Neural cell (in vitro differentiated cells): Measurements from ENCODE around the gene DOCK8. TPM values are rescaled to one million over a fixed set of nuclear protein-coding genes. Genes with fewer than 3 reads are reported as not detected.

ENCODE experiments used
- H2AFZ ChIP-seq: fragments of 200-600, 300-800 bp; sonication (generic), shearing (Covaris generic); 2 replicates; pipeline ENCODE4 v1.6.0; 2014; ENCODE audit warnings: low read depth, mild to moderate bottlenecking, antibody characterized with exemption, low read length, moderate library complexity
- H3F3A ChIP-seq: fragments of 200-600 bp; shearing (Covaris generic); 2 replicates; pipeline ENCODE4 v1.6.1; 2016; ENCODE audit warnings: mild to moderate bottlenecking, moderate library complexity, mixed read lengths, antibody characterized with exemption, low read length; ENCODE audit not compliant: insufficient read depth, poor library complexity, severe bottlenecking
- H3K27ac ChIP-seq: fragments of 200-600, 300-800 bp; sonication (generic), shearing (Covaris generic); 2 replicates; pipeline ENCODE4 v1.5.1; 2014; ENCODE audit warnings: mild to moderate bottlenecking, low read length, moderate library complexity
- H3K27me3 ChIP-seq: fragments of 300-800, 200-600 bp; sonication (generic), shearing (Covaris generic); 2 replicates; pipeline ENCODE4 v1.6.0; 2014; ENCODE audit warnings: mild to moderate bottlenecking, low read depth, low read length, moderate library complexity; ENCODE audit not compliant: insufficient read depth
- H3K36me3 ChIP-seq: fragments of 300-800, 200-600 bp; sonication (generic), shearing (Covaris generic); 2 replicates; pipeline ENCODE4 v1.5.1; 2014; ENCODE audit warnings: mild to moderate bottlenecking, antibody characterized with exemption, low read length, moderate library complexity; ENCODE audit not compliant: insufficient read depth
- H3K4me2 ChIP-seq: fragments of 300-800, 200-600 bp; sonication (generic), shearing (Covaris generic); 2 replicates; pipeline ENCODE4 v1.6.0; 2014; ENCODE audit warnings: mild to moderate bottlenecking, low read length
- H3K4me3 ChIP-seq: fragments of 300-800, 200-600 bp; sonication (generic), shearing (Covaris generic); 2 replicates; pipeline ENCODE4 v1.5.1; 2014; ENCODE audit warnings: mild to moderate bottlenecking, low read length, moderate library complexity
- H3K79me2 ChIP-seq: fragments of 200-600 bp; shearing (Covaris generic); replicated peaks from 2 replicates; pipeline ENCODE4 v1.6.0; 2014; ENCODE audit warnings: mild to moderate bottlenecking, low read length, moderate library complexity; ENCODE audit not compliant: insufficient read depth
- H3K9ac ChIP-seq: fragments of 300-800, 200-600 bp; sonication (generic), shearing (Covaris generic); 2 replicates; pipeline ENCODE4 v1.6.1; 2016; ENCODE audit warnings: mild to moderate bottlenecking, low read length, mixed read lengths
- H3K9me2 ChIP-seq: fragments of 200-600 bp; shearing (Covaris generic); 2 replicates; pipeline ENCODE4 v1.6.1; 2016; ENCODE audit warnings: mild to moderate bottlenecking, low read length, mixed read lengths; ENCODE audit not compliant: insufficient read depth
- H3K9me3 ChIP-seq: fragments of 200-600, 300-800 bp; sonication (generic), shearing (Covaris generic); 2 replicates; pipeline ENCODE4 v1.6.1; 2016; ENCODE audit warnings: mild to moderate bottlenecking, mixed run types, low read length, moderate library complexity, mixed read lengths
- H4K20me1 ChIP-seq: fragments of 200-600 bp; shearing (Covaris generic); 2 replicates; pipeline ENCODE4 v1.6.1; 2016; ENCODE audit warnings: mild to moderate bottlenecking, mixed run types; ENCODE audit not compliant: insufficient read depth
- CTCF ChIP-seq: fragments of 450-650 bp; IDR thresholded peaks from 2 replicates; pipeline ENCODE4 v1.5.1; 2014; ENCODE audit warnings: antibody characterized with exemption, mild to moderate bottlenecking, moderate library complexity; ENCODE audit not compliant: poor library complexity, severe bottlenecking
- EP300 ChIP-seq: fragments of 450-650 bp; conservative IDR thresholded peaks from 2 replicates; pipeline ENCODE4 v1.6.1; 2014; ENCODE audit warnings: antibody characterized with exemption, mild to moderate bottlenecking, moderate library complexity; ENCODE audit not compliant: poor library complexity, severe bottlenecking
- EZH2 ChIP-seq: fragments of 200-600, 300-800 bp; shearing (Covaris generic), sonication (generic); IDR thresholded peaks from 2 replicates; pipeline ENCODE4 v1.6.1; 2014; ENCODE audit warnings: antibody characterized with exemption, low read length, borderline replicate concordance, mild to moderate bottlenecking; ENCODE audit not compliant: insufficient read depth, poor library complexity, severe bottlenecking
- MXI1 ChIP-seq: fragments of 450-650 bp; conservative IDR thresholded peaks from 2 replicates; pipeline ENCODE4 v1.6.1; 2014; ENCODE audit warnings: antibody characterized with exemption, mild to moderate bottlenecking; ENCODE audit not compliant: poor library complexity, severe bottlenecking
- POLR2AphosphoS5 ChIP-seq: IDR thresholded peaks from 2 replicates; pipeline ENCODE4 v1.6.1; 2012
- RAD21 ChIP-seq: fragments of 450-650 bp; conservative IDR thresholded peaks from 2 replicates; pipeline ENCODE4 v1.6.1; 2014; ENCODE audit warnings: antibody characterized with exemption, mild to moderate bottlenecking, moderate library complexity
- REST ChIP-seq: IDR thresholded peaks from 2 replicates; pipeline ENCODE4 v1.6.1; 2012; ENCODE audit warnings: borderline replicate concordance
- SMC3 ChIP-seq: fragments of 450-650 bp; conservative IDR thresholded peaks from 2 replicates; pipeline ENCODE4 v1.6.1; 2014; ENCODE audit warnings: antibody characterized with exemption, mild to moderate bottlenecking, moderate library complexity; ENCODE audit not compliant: poor library complexity
- TAF1 ChIP-seq: IDR thresholded peaks from 2 replicates; pipeline ENCODE4 v1.6.1; 2012; ENCODE audit warnings: low read depth
- polyA plus RNA-seq: library from polyadenylated mRNA; depleted of rRNA; stranded (reverse); fragments of >200 nt; gene quantifications from 2 replicates; pipeline ENCODE4 v1.2.3, GENCODE V29; 2014

DOCK8 gene
- polyA plus RNA-seq, 1 donor from 2014 or later = not detected

DNA sequence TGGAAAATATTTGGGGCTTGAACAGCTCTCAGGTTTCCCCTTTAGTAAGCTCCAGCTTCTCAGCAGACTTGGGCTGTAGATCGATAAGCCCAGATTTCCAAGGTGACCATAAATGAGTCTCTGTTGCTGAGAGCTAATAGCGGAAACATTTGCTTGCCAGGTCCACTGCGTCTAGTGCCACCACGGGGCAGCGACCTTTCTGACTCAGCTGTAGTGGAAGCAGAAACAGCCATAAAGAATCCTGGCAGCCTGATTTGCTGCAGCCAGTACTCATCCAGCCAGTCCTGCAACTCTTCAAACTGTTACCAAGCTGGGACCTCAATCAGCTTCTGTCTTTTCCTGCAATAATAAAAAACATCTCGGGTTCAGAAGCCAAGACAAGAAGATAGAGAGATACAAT lies 241.7 kb downstream of the DOCK8 start:
- no peaks in the 10 kb centered on the region for H3K36me3 ChIP-seq
- no peak overlapping the region for H3K4me3 ChIP-seq
- no peaks in the 10 kb centered on the region for H3K9me2 ChIP-seq
- H3K27ac ChIP-seq = no peak overlapping the region
- no peaks in the 10 kb centered on the region for H3K27me3 ChIP-seq
- H4K20me1 ChIP-seq = peaks cover 3% of the 10 kb centered on the region
- no peak overlapping the region for H3K9ac ChIP-seq
- no peaks in the 10 kb centered on the region for H3F3A ChIP-seq
- H3K9me3 ChIP-seq = no peaks in the 10 kb centered on the region
- H2AFZ ChIP-seq = no peak overlapping the region
- no peaks in the 10 kb centered on the region for H3K79me2 ChIP-seq
- H3K4me2 ChIP-seq = no peak overlapping the region
- TF ChIP-seq EZH2 (no peak), TAF1 (no peak), POLR2AphosphoS5 (no peak), SMC3 (no peak), MXI1 (no peak), REST (no peak), RAD21 (no peak), EP300 (no peak), CTCF (no peak)

DNA sequence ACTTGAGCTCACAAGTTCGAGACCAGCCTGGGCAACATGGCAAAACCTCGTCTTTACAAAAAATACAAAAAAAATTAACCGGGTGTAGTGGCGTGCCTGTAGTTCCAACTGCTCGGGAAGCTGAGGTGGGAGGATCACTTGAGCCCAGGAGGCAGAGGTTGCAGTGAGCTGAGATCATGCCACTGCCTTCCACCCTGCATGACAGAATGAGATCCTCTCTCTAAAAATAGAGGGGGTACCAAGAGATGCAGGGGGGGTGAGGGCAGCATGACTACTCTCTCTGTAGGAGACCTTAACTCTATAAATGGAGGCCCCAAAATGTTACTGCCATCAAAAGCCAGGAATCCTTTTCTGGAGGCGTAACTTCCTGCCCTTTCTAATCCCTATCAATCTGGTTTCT lies 243.9 kb downstream of the DOCK8 start:
- H3K27ac ChIP-seq = no peak overlapping the region
- H2AFZ ChIP-seq = no peak overlapping the region
- no peaks in the 10 kb centered on the region for H3K9me3 ChIP-seq

More for the DNA sequence above, 243.9 kb downstream of the DOCK8 start:
- no peaks in the 10 kb centered on the region for H3K79me2 ChIP-seq
- H3K27me3 ChIP-seq = no peaks in the 10 kb centered on the region
- no peaks in the 10 kb centered on the region for H3K9me2 ChIP-seq
- no peak overlapping the region for H3K4me3 ChIP-seq
- H3K36me3 ChIP-seq = no peaks in the 10 kb centered on the region
- no peak overlapping the region for H3K9ac ChIP-seq
- TF ChIP-seq MXI1 (no peak), POLR2AphosphoS5 (no peak), TAF1 (no peak), RAD21 (no peak), EZH2 (no peak), REST (no peak), SMC3 (no peak), CTCF (no peak), EP300 (no peak)
- no peaks in the 10 kb centered on the region for H3F3A ChIP-seq
- no peak overlapping the region for H3K4me2 ChIP-seq
- H4K20me1 ChIP-seq = peaks cover 3% of the 10 kb centered on the region
